ENCODE results near the gene KCTD15.

- TF ChIP-seq CEBPB (IDR thresholded peaks at IDR 0.05) (no peak), YY1 (IDR thresholded peaks at IDR 0.05; ENCODE audit: low read depth) (no peak), MAX (IDR thresholded peaks at IDR 0.05) (no peak), CREB1 (IDR thresholded peaks at IDR 0.05; ENCODE audit: low read depth) (no peak), TCF12 (IDR thresholded peaks at IDR 0.05; ENCODE audit: low read depth) (no peak), NFIC (IDR thresholded peaks at IDR 0.05) (no peak), ZBTB7A (IDR thresholded peaks at IDR 0.05; ENCODE audit: low read depth) (no peak), FOXM1 (IDR thresholded peaks at IDR 0.05; ENCODE audit: borderline replicate concordance, low read depth) (no peak), TAF1 (IDR thresholded peaks at IDR 0.05; ENCODE audit: low read depth) (no peak), EP300 (IDR thresholded peaks at IDR 0.05; ENCODE audit: borderline replicate concordance) (no peak), RAD21 (IDR thresholded peaks at IDR 0.05; ENCODE audit: low read depth) (no peak)
- TF ChIP-seq, protein P1, sequence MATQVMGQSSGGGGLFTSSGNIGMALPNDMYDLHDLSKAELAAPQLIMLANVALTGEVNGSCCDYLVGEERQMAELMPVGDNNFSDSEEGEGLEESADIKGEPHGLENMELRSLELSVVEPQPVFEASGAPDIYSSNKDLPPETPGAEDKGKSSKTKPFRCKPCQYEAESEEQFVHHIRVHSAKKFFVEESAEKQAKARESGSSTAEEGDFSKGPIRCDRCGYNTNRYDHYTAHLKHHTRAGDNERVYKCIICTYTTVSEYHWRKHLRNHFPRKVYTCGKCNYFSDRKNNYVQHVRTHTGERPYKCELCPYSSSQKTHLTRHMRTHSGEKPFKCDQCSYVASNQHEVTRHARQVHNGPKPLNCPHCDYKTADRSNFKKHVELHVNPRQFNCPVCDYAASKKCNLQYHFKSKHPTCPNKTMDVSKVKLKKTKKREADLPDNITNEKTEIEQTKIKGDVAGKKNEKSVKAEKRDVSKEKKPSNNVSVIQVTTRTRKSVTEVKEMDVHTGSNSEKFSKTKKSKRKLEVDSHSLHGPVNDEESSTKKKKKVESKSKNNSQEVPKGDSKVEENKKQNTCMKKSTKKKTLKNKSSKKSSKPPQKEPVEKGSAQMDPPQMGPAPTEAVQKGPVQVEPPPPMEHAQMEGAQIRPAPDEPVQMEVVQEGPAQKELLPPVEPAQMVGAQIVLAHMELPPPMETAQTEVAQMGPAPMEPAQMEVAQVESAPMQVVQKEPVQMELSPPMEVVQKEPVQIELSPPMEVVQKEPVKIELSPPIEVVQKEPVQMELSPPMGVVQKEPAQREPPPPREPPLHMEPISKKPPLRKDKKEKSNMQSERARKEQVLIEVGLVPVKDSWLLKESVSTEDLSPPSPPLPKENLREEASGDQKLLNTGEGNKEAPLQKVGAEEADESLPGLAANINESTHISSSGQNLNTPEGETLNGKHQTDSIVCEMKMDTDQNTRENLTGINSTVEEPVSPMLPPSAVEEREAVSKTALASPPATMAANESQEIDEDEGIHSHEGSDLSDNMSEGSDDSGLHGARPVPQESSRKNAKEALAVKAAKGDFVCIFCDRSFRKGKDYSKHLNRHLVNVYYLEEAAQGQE (IDR thresholded peaks at IDR 0.05; ENCODE audit: low read depth), result no peak
Measured at GRCh38 chr19:33781415-33781935, 15.2 kb upstream of the KCTD15 start.
